ENCODE data around the gene ST14.

Gene ST14

DNA sequence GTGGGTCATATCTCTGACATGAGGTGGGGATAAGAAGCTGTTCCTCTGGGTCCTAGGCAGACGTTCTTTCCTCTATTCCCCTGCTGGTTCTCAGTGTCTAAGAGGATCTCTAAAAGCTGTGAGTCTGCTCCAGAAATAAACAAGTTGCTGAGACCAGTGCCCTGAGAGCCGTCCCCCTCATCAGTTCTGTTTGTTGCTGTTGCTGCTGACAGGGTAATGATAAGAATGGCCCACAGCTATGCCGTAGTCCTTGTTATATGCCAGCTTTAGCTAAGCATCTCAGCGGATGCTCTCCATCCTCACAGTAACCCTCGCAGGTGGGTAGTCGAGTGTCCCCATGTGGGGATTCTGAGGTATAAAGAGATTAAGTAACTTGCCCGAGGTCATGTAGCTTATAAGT, 23.5 kb upstream of the ST14 start:
- DNase-seq (ENCODE audit: low spot score), result no peak

DNA sequence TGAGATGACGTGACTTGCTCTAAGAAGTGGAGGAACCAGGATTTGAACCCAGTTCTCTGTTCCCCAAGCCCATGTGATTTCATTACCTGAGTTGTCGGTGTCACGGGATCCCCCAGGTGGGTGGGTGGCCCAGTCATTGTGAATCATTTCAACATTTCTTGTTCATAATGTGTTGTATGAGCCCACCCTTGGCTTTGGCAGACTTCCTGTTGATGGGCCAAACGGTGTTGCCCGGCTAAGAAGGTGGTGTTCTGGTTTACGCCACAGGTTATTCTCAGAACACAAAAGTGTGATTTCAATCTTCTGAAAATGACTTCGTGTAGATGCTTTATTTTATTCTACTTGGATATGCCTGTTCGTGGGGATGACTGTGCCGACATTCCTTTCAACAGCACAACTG, 21.6 kb upstream of the ST14 start:
- no peak for DNase-seq (ENCODE audit: low spot score)

DNA sequence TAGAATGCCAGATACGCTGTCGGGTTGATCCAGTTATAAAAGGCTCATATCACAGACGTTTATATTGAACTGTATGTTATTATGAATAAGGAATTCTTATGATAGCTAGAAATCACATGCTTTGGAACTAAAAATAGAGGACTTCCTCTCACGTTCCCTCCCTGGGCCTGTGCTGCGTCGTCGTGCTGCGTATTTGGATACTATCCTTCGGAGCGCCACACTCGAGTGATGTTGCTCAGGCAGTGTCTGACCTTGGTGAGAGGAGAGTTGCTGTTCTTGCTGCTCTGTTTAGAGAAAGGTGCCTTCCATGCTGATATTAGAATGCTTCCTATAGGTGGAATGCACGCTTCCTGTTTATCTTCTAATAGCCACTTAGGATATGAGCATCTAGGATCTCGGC, 20.2 kb upstream of the ST14 start:
- no peak for DNase-seq (ENCODE audit: low spot score)

DNA sequence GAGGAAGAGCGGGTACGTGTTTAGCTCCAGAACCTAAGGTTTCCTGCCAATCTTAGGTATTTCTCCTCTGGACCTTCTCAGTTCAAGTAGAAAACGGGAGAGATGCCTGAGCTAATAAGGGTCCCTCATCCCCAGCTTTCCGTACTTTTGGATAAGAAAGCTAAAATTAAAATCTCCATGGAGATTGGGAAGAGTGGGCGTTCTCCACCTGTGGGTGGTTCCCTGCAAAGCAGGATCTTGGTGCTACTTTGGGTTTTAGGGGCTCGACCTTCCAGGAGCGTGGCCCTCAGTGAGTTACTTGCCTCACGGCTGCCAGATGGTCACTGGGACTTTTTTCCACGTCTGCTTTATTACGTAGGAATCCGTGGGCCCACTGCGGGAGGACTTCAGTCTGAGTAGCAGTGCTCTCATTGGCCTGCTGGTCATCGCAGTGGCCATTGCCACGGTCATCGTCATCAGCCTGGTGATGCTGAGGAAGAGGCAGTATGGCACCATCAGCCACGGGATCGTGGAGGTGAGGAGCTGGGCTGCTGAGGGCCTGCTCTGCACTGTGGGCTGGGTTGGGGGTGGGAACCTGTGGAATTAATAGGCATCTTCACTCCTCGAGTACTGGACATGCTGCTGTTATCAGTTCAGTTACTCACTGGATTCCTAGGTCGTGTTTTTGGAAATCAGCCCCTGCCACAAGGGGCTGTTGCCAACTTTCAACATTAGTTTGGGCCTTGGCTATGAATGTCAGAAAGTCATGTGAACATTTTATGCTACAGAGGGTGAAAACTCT, 17.8 kb upstream of the ST14 start:
- peak; percentile 39 for DNase-seq (ENCODE audit: low spot score)

DNA sequence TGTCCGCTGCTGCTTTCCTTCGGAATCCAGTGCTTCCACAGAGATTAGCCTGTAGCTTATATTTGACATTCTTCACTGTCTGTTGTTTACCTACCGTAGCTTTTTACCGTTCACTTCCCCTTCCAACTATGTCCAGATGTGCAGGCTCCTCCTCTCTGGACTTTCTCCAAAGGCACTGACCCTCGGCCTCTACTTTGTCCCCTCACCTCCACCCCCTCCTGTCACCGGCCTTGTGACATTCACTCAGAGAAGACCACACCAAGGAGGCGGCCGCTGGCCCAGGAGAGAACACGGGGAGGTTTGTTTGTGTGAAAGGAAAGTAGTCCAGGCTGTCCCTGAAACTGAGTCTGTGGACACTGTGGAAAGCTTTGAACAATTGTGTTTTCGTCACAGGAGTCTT, 15.4 kb upstream of the ST14 start:
- no peak for DNase-seq (ENCODE audit: low spot score)

DNA sequence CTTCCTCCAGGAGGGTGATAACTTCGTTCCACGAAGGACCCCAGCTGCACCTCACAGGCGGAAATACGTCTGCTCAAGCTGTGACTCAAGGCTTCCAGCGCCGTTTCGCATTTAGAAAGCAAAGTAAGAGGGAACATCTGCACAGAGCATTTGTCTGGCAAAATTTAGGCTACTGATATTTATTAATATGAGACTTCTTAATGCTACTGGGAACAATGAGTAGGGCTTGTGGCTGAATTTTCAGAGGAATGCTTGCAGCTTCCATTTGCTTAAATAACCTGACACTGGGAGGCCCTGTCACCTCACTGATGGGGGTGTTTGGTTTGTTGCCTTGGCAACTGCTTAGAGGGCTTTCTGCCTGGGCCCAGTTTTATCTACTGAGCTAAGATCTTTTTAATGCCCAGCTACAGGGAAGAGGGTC, 14.7 kb upstream of the ST14 start:
- no peak for DNase-seq (ENCODE audit: low spot score)

DNA sequence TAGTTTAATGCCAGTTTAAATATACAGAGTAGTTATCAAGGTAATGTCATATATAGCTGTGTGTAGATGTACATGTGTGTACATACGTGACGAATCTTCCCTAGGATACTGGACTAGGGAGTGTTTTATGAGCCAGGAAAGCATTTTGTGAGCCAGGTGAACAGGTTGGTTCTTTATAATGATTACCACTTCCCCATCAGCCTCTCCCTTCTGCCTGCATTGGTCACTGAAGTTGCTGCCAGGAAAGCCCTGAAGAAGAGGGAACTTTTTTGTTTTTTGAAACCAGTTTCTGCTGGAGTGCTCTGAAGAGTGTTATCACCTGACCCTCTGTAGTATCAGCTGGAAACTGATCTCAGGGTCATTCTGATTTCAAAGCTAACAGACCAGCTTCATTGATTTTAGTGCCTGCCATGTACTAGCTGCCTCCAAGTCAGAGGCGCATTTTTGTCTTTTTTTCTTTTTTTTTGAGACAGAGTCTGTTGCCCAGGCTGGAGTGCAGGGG, 14.2 kb upstream of the ST14 start:
- DNase-seq (ENCODE audit: low spot score), result no peak

DNA sequence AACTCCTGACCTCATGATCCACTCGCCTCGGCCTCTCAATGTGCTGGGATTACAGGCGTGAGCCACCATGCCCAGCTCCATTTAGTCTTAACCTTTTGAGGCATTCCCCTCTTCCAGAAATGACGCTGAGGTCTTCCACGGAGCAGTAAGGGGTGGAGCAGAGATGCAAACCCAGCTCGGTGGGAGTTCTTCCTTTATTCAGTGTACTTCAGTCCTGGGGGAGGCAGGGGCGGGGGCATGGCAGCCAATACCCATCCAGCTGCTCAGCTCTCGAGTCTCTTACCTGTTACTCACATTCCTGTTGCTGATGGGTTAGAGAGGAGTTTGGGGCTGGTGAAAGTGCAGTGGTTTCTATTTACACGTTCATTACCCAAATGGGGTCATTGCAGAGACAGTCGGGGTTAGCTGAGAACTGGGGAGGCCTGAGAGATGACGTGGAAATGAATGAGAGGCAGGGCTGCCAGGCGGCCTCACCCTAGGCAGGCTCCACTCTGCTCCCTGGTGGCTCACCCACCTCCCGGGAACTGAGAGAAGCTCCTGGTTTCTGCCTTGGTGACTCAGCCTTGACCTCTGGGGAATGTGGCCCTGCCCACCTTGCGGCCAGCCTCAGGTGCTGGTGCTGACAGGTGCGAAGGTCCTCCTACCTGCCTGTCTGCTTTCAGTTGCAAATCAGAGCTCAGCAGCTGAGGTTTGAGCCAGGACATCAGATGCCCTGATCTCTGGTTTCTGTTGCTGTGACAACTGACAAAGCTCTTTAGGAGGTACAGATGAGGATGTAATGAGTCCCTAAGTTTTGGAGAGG, 13.4 kb upstream of the ST14 start:
- DNase-seq (ENCODE audit: low spot score), result peak; percentile 44

DNA sequence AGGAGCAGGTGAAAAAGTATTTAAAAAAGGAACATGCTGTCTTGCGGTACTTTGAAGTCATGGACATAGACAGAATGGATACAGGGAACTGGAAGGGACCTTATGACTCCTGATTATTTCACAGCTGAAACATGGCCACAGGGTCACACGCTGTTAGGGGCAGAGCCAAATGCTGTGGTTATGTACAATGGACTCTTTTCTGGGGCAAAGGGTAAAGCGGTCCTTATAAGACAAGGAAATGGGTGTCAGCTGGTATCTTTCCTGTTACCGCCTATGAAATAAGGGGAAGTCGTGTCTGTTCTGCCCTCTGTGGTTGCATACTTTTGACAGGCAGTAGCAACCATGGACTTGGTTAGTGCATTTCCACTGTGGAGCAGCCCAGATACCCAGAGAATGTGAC, 12.8 kb upstream of the ST14 start:
- no peak for DNase-seq (ENCODE audit: low spot score)

DNA sequence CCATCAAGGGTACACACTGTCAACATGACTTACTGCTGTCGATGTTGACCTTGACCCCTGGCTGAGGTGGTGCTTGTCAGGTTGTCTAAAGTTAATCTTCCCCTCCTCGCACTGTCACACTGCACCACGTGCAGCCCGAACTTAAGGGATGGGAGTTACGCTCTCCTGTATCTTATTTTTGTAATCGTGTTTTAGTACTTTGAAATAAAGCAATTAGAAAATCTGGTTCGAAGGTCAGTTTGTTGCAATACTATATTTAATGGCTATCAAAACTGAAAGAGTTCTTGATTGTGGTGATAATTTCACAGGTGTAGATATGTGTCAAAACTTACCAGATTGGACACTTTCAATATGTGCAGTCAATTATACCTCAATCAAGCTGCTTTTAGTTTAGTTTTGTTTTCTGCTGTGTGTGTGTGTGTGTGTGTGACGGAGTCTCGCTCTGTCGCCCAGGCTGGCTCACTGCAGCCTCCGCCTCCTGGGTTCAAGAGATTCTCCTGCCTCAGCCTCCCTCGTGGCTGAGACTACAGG, 10.7 kb upstream of the ST14 start:
- no peak for DNase-seq (ENCODE audit: low spot score)

DNA sequence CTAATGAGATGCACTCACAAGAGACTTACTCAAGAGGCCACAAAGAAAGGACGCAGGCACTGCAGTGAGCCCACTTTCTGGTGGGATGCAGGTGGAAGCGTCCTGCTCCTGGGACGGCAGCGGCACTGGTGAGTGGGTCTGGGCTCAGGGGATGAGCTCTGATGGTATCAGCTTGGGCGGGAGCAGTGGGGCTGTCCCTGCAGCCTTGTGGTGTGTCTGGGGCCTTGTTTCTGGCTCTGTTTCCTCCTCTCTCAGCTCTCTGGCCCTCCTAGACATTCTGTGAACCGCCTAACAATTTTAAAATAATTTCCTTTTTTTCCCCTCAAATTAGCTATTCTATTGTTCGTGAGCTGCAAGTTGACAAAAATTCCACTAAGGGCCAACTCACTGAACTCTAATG, 8.8 kb upstream of the ST14 start:
- DNase-seq (ENCODE audit: low spot score), result no peak

DNA sequence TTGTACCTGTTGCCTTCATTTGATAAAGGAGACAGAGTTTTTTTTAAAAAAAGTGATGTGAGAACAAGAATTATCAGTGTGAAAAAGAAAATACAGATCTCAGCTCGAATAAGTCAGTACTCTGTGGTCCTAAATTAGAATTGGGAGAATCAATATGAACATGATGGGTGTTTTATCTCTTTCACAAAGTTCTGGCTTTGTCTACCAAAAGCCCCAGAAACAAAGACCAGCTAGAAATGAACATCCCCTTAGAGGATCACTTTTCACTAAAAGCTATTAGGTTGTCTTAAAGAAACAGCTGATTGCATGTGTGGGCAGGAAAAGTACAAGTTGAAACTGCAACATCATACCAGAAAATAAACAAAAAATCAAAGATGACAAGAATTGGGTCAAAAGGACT, 8.4 kb upstream of the ST14 start:
- no peak for DNase-seq (ENCODE audit: low spot score)

DNA sequence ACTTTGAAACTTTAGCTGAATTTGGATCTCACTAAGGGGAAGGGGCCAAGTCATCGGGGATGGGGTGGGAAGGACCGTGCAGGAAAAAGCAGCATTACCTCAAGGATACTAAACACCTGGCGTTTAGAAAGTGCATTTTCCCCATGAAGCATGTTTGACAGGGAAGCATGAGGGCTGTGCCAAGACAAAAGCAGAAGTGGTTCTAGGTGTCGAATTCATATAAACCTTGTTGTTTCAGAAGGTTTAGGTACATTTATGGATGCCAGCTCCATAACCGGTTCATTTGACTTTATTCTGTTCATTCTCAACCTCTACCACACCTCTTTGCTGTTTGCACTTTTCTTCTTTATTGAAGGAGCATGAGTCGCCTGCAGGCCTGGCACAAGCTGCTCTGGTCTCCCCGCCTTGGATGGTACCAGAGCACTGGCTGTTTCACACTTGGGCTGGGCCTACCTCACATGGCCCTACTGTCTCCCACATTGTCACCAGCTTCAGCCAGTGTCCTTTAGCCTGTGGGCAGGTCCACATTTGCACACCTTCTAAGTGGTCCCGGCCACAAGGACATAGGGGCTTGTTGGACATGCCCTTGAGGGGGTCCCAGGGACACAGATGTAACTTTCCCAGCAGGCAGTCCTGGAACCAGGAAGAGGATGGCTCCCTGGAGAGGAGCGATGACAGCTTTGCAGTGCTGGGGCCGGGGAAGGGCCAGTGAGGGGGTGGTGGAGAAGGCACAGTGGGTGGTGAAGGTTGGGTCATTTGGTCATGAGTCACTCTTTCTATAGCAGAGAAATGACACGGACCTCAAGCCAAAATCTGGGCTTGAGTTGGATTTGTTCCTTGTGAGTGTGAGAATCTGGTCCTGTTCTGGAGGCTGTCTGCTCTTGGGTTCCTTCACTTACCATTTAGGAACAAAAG, 3.2 kb upstream of the ST14 start:
- DNase-seq (ENCODE audit: low spot score), result peak; percentile 82

DNA sequence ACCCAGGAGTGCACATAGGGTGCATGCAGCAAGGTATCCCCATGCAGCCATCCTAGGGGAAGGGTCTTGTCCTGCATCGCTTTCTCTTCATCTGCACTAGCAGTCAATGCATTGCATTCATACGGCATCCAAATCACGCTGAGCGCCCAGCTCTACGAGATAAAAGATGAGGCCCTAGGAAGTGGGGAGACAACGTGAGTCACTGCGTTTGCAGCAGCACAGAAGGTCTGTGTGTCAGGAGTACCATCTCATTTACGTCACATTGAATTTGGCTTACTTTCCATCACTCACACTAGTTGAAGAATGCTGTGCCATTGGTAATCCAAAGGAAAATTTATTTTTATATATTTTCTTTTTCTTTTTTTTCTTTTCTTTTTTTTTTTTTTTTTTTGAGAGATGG, 2.5 kb upstream of the ST14 start:
- DNase-seq (ENCODE audit: low spot score), result no peak

DNA sequence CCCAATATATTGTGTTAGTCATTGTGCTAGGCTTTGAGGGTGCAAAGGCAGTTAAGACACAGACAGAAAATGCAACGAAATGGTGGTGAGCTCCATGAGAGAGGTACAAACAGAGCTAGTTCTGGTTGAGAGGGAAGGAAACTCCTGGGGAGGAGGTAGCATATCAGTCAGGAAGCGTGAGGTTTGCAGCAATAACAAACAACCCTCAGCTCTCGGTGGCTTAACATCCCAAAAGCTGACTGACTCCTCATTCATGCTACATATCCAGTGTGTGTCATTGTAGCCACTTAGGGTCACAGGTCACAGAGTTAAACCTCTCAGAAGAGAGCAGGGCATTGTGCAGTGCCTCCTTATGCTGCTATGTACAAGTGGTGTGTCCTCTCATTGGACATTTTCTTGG, 1.7 kb upstream of the ST14 start:
- no peak for DNase-seq (ENCODE audit: low spot score)

DNA sequence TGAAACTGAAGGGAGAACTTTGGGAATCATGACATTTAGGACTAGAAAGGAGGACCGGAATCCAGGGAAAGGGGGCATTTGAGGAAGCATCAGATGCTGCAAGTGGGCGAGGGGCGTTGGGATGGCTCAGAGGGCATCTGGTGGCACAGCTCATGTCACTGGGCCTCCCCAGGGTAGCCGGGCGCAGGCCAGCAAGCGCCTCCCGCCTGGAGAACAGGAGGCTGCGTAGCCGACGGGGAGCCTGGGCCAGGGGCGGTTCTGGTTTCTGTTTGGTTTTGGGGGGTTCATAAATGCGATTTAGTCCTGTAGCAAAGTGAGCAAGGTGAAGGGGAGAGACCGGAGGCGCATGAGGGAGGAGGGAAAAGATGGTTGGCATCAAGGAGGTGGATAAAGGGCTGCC, 443 bp upstream of the ST14 start:
- no peak for DNase-seq (ENCODE audit: low spot score)

DNA sequence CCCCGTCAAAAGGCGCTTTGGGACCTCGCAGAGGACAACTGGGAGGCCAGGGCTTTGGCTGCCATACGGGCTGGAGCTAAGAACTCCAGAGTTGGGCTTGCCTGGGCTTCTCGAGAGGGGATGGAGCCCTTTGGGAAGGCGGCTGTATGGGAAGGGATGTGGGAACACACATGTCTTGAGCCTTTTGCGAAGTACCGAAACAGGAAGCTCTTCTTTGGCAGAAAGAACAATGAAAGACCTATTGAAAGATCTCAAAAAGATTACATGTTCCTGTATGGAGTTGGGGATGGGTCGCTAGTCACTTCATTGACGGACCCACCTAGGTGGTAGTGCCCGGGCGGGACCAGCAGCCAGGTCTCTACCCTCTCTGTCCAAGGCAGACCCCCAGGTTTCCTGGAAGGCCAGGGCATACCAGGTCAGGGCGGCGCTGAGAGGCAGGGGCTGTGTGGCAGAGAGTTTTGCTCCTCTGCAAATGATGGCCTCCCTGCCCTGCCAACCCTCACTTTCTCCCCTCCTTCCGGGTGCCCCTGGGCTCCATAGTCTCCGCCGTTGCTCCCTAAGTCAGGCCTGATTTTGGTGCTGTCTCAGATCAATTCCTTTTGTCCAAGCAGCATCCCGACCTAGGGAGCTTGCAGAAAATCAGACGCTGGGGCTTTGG, 1.0 kb downstream of the ST14 start:
- DNase-seq (ENCODE audit: low spot score), result no peak

DNA sequence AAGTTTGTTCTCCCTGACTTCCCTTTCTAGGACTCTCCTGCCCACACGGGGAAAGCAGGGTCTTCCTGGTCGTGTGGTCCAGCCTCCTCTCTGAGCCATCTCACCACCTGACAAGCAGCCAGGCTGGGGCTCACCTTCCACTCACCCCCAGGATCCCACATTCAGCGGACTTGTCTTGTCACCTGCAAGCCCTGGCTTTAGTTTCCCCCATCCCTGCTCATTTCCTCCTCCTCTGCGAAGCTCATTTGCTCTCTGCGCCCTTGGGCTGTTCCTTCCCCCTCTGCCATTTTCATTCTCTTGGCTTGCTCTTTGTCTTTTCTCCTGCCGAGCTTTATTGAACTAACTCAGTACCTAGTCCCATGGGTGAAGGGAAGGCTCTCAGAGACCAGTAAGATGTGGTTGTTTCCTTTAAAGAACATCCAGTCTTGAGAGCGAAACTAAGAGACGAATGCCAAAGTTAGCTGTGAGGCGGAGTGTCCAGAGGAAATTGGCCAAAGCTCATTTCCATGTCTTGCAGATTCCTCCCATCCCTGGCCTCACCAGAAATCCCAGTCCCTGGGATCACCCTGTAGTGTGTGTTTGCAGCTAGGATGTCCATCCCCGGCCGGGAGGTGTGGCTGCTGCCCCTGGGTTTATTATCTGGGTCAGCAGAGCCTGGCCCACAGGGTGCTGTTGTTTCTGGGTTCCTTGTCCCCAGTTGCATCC, 2.0 kb downstream of the ST14 start:
- no peak for DNase-seq (ENCODE audit: low spot score)

DNA sequence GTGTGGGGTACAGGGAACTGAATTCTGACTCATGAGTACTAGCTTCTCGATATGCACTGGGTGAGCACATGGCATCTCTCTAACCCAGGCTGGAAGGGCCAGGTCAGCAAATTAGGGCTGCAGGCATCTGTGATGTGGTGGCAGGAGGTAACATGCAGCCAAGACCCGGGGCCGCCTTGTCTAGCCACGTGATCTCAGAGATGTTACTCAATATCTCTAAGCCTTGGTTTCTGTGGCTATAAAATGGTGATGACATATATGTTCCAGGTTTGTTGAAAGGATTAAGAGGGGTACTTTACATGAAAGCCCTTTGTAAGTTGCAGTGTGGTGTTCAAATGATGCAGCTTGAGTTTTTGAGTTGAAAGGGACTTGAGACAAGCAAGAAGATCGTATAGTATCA, 3.2 kb downstream of the ST14 start:
- DNase-seq (ENCODE audit: low spot score), result peak; percentile 17

DNA sequence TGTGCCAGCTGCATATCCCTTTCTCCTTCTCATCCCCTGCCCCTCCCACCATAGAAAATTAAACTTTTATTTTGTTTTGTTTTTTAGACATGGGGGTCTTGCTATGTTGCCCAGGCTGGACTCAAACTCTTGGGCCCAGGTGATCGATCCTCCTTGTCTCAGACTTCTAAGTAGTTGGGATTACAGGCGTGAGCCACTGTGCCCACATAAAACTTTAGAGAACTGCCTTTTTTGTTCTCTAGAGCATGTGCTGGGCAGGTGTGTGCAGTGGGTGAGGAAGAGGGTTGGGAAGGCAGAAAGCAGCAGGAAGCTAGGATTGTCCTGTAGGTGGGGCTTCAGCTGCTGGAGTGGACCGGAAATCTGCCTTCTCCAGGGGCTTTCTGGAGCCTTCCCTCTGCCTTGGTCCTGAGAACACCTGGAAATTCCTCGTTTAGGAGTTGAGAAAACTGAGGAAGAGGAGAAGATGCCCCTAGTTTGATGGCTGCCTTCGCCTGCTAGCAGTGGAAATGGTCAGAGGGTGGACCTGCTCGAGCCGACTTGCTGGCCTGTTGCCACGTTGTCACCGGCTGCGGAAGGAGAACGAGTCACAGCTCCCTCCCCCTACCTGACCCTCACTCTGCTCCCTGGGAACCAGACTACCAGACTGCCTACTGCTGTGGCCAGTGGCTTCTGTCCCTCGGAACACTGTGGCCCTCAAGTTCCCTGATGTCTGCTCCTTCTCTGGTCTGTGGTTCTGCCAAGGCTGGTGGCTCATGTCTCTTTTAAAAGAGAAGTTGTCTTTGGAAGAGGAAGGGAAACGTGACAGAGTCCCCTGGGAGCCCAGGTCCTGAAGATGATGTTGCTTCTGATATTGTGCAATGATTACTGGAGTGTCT, 4.0 kb downstream of the ST14 start:
- DNase-seq (ENCODE audit: low spot score), result no peak
